ENCODE data around the gene KCTD11. TPM values are rescaled to one million over a fixed set of nuclear protein-coding genes. Genes with fewer than 3 reads are reported as not detected.

The KCTD11 gene
- total RNA-seq, 1 experiment from 2014 or later: 5.1 TPM

DNA sequence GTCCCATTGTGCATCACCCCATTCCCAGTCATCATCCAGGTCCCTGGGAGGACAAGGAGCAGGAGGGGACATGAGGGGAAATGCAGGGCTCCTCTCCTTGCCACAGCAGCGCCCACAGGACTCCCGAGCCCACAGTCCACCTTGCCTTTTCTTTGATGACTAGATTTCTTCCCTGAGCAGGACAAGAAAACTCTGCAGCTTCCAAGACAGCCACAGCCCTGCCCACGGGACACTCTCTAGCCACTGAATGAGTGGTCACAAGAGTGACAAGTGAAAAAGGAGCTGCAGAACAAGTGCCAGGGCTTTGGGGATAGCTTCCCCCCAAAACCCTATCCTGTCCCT lies 27.6 kb upstream of the KCTD11 start:
- H3K27ac Mint-ChIP-seq (ENCODE audit: unreplicated experiment): no peak overlapping the region
- H3K9me3 Mint-ChIP-seq (ENCODE audit: unreplicated experiment): no peaks in the 10 kb centered on the region
- H3K36me3 Mint-ChIP-seq (ENCODE audit: insufficient read depth, unreplicated experiment): peaks cover 2% of the 10 kb centered on the region
- TF ChIP-seq, protein P1, sequence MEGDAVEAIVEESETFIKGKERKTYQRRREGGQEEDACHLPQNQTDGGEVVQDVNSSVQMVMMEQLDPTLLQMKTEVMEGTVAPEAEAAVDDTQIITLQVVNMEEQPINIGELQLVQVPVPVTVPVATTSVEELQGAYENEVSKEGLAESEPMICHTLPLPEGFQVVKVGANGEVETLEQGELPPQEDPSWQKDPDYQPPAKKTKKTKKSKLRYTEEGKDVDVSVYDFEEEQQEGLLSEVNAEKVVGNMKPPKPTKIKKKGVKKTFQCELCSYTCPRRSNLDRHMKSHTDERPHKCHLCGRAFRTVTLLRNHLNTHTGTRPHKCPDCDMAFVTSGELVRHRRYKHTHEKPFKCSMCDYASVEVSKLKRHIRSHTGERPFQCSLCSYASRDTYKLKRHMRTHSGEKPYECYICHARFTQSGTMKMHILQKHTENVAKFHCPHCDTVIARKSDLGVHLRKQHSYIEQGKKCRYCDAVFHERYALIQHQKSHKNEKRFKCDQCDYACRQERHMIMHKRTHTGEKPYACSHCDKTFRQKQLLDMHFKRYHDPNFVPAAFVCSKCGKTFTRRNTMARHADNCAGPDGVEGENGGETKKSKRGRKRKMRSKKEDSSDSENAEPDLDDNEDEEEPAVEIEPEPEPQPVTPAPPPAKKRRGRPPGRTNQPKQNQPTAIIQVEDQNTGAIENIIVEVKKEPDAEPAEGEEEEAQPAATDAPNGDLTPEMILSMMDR (IDR thresholded peaks at IDR 0.05; ENCODE audit: insufficient read depth in 1 of 2, low read depth in 1 of 2, low read length in 1 of 2, severe bottlenecking in 1 of 2, unreplicated experiment in 1 of 2): no peak
- no peaks in the 10 kb centered on the region; the same call in 1 of the 2 replicates for H3K36me3 ChIP-seq (ENCODE audit: control insufficient read depth, insufficient read depth, low read length)
- no peak for DNase-seq
- CTCF ChIA-PET: no interaction called here
- H3K9me3 ChIP-seq: no peaks in the 10 kb centered on the region
- H3K4me1 Mint-ChIP-seq (ENCODE audit: low read depth, unreplicated experiment): peaks cover 10% of the 10 kb centered on the region
- no peak overlapping the region for H3K4me3 Mint-ChIP-seq (ENCODE audit: unreplicated experiment)
- H3K4me3 ChIP-seq (ENCODE audit: low read depth, low read length): no peak overlapping the region
- H3K4me1 ChIP-seq: no peaks in the 10 kb centered on the region
- POLR2A ChIA-PET: no interaction called here
- no TSS peak for BruUV-seq (replicated peaks)
- H3K27me3 Mint-ChIP-seq (ENCODE audit: insufficient read depth, unreplicated experiment): no peaks in the 10 kb centered on the region
- intact Hi-C loops (cut with micrococcal nuclease; ENCODE audit: unreplicated experiment): no loop called here
- no peaks in the 10 kb centered on the region for H3K27me3 ChIP-seq (replicated peaks; ENCODE audit: control insufficient read depth, insufficient read depth, low read length)

DNA sequence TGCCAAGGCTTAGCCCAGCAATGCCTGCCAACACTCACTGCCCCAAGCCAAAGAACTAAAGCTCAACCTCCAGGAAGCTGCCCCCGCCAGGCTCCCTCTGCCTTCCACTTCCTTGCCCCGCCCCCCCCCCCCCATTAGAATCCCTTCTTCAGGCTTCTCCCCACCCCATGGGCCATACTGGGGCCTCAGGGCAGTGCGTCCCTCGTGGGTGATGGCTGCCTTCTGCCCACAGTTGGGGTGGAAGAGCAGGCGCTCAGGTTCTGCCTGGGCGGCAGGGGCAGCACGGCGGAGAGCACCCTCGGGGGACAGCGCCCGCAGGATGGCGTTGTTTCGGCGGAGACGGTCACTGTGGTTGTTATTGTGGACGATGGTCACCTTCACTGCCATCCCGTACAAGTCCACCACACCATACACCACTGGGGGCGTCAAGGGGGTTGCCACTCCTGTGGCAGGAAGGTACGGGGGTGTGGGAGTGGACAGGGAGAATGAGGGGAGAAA lies 26.9 kb upstream of the KCTD11 start:
- H3K27me3 Mint-ChIP-seq (ENCODE audit: insufficient read depth, unreplicated experiment): no peaks in the 10 kb centered on the region
- TF ChIP-seq, protein P1 (IDR thresholded peaks at IDR 0.05; ENCODE audit: insufficient read depth in 1 of 2, low read depth in 1 of 2, low read length in 1 of 2, severe bottlenecking in 1 of 2, unreplicated experiment in 1 of 2): no peak
- H3K27ac Mint-ChIP-seq (ENCODE audit: unreplicated experiment): no peak overlapping the region
- H3K36me3 ChIP-seq (ENCODE audit: control insufficient read depth, insufficient read depth, low read length): no peaks in the 10 kb centered on the region; the same call in 1 of the 2 replicates
- peaks cover 9% of the 10 kb centered on the region for H3K36me3 Mint-ChIP-seq (ENCODE audit: insufficient read depth, unreplicated experiment)
- ChIA-PET CTCF (no interaction called here), POLR2A (no interaction called here)
- H3K4me1 ChIP-seq: no peaks in the 10 kb centered on the region
- no TSS peak for BruUV-seq (replicated peaks)
- H3K9me3 ChIP-seq: no peaks in the 10 kb centered on the region
- intact Hi-C loops (cut with micrococcal nuclease; ENCODE audit: unreplicated experiment): no loop called here
- no peak overlapping the region for H3K4me3 Mint-ChIP-seq (ENCODE audit: unreplicated experiment)
- no peak overlapping the region for H3K4me3 ChIP-seq (ENCODE audit: low read depth, low read length)
- no peaks in the 10 kb centered on the region for H3K9me3 Mint-ChIP-seq (ENCODE audit: unreplicated experiment)
- no peaks in the 10 kb centered on the region for H3K27me3 ChIP-seq (replicated peaks; ENCODE audit: control insufficient read depth, insufficient read depth, low read length)
- peaks cover 10% of the 10 kb centered on the region for H3K4me1 Mint-ChIP-seq (ENCODE audit: low read depth, unreplicated experiment)
- no peak for DNase-seq

DNA sequence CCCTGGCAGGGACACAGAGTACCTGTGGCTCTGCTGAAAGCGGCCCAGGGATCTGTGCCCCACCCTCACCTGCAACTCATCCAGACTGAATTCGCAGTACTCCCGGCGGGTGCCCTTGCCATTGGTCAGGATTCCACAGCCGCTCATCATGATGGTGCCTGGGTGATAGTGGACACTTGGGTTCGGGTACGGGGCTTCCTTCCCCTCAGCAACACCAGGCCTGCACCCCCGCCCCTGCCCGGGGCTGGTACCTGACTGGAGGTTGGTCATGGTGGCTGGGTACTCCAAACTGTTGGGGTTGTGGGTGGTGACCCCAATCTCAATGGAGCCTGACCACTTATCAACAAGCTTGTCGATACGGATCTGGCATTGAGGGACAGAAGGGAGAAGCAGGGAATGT lies 25.8 kb upstream of the KCTD11 start:
- Mint-ChIP-seq H3K27ac (ENCODE audit: unreplicated experiment) (no peak overlapping the region), H3K4me3 (ENCODE audit: unreplicated experiment) (no peak overlapping the region), H3K27me3 (ENCODE audit: insufficient read depth, unreplicated experiment) (no peaks in the 10 kb centered on the region), H3K4me1 (ENCODE audit: low read depth, unreplicated experiment) (peaks cover 10% of the 10 kb centered on the region), H3K36me3 (ENCODE audit: insufficient read depth, unreplicated experiment) (peaks cover 11% of the 10 kb centered on the region), H3K9me3 (ENCODE audit: unreplicated experiment) (no peaks in the 10 kb centered on the region)
- CTCF ChIA-PET: no interaction called here
- BruUV-seq (replicated peaks): no TSS peak
- intact Hi-C loops (cut with micrococcal nuclease; ENCODE audit: unreplicated experiment): no loop called here
- no peak overlapping the region for H3K4me3 ChIP-seq (ENCODE audit: low read depth, low read length)
- H3K9me3 ChIP-seq: no peaks in the 10 kb centered on the region
- no peaks in the 10 kb centered on the region for H3K27me3 ChIP-seq (replicated peaks; ENCODE audit: control insufficient read depth, insufficient read depth, low read length)
- no peaks in the 10 kb centered on the region; the same call in 1 of the 2 replicates for H3K36me3 ChIP-seq (ENCODE audit: control insufficient read depth, insufficient read depth, low read length)
- DNase-seq: no peak
- 0 out of 2 replicates have a peak, but pooled peaks cover 4% of the 10 kb centered on the region for H3K4me1 ChIP-seq
- TF ChIP-seq, protein P1 (IDR thresholded peaks at IDR 0.05; ENCODE audit: insufficient read depth in 1 of 2, low read depth in 1 of 2, low read length in 1 of 2, severe bottlenecking in 1 of 2, unreplicated experiment in 1 of 2): no peak
- POLR2A ChIA-PET: no interaction called here

Data from Caco-2 (cell line).